ENCODE results near the gene ANTXR1. TPM values are rescaled to one million over a fixed set of nuclear protein-coding genes. Genes with fewer than 3 reads are reported as not detected.

The ANTXR1 gene
- total and polyA plus RNA-seq, 9 of the 15 experiments (the other 6 are each of a cell fraction or from before 2014, with no cell fraction given) = 0.07 to 1.00 (median 0.54) TPM

DNA sequence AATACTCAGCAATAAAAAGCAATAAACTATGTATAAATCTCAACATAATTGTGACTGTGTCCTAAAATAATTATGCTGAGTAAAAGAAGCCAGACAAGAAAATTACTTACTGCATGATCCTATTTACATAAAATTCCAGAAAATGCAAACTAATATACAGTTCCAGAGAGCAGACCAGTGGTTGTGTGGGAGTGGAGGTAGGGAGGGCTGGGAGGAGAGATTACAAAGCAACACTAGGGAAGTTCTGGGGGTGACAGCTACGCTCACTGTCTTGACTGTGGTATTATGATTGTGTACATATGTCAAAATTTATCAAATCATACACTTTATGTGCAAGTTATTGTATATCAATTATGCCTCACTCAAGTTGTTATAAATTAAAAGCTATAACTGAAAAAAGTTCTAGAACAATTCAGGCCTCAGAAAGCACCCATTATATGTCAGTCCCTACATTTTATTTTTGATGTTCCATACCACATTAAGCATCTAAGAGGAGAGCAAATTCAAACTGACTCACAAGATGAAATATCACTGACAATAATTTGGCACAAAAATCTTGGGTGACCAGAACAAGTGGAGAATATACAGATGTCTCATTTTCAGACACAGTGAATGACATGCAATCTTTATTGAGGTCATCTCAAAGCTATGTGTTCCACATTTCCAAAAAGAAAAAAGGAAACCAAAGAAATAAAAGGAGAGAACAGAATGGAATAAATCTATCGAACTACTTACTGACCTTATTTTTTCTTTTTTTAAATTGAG is 85.1 kb downstream of the ANTXR1 start:
- Histone ChIP-seq H3K27me3 (ENCODE audit: control insufficient read depth in 2 of 2, insufficient read depth in 2 of 2, low read length in 2 of 2) (peaks cover 2 to 9% of the 10 kb centered on the region in 2 experiments; a peak in 4 of 5 replicates), H3K27ac (ENCODE audit: extremely low read depth, low read depth, low read length) (no peak overlapping the region), H2AFZ (ENCODE audit: low read depth, low read length) (no peak overlapping the region), H3K4me1 (replicated peaks in 1 of 2; ENCODE audit: control insufficient read depth in 2 of 2, insufficient read depth in 2 of 2, low read length in 2 of 2) (peaks cover 0 to 7% of the 10 kb centered on the region in 2 experiments; a peak in 1 of 5 replicates), H3K4me3 (no peak overlapping the region), H3K79me2 (ENCODE audit: control insufficient read depth, insufficient read depth, low read length) (no peaks in the 10 kb centered on the region), H3K4me2 (ENCODE audit: insufficient read depth, low read length) (no peak overlapping the region), H4K20me1 (replicated peaks; ENCODE audit: control insufficient read depth, insufficient read depth, low read length) (no peaks in the 10 kb centered on the region), H3K9ac (ENCODE audit: insufficient read depth in 1 of 2, low read depth in 2 of 2, low read length in 2 of 2) (no peak overlapping the region), H3K36me3 (ENCODE audit: control insufficient read depth, insufficient read depth, low read length) (no peaks in the 10 kb centered on the region), H3K9me3 (replicated peaks; ENCODE audit: control insufficient read depth, insufficient read depth, low read depth, low read length) (no peaks in the 10 kb centered on the region), H3K9me1 (ENCODE audit: control insufficient read depth, insufficient read depth, low read length) (no peaks in the 10 kb centered on the region)
- ATAC-seq (peak; percentile 47; the same call in 1 of the 3 replicates), FAIRE-seq (peak; percentile 19), DNase-seq (ENCODE audit: extremely low read depth in 1 of 4, low spot score in 3 of 4) (peak in 2 of 4 experiments; percentile 11 to 12)
- no TSS peak for BruUV-seq (replicated peaks)
- intact Hi-C loops (cut with micrococcal nuclease) = no loop called here
- in situ Hi-C loops (cut with MboI) = no loop called here
- WGBS (ENCODE audit: insufficient coverage, low coverage, missing lambda C conversion rate) = 0% methylated on average over 2 of the region's 2 CpGs
- ChIA-PET CTCF (ENCODE audit: low intra/inter-chr PET ratio) (no interaction called here), POLR2A (interaction anchor here (1.3 kb wide), 1 partner anchor 17 kb away, joined by 3 read pairs; no protein-coding TSS in a partner anchor)
- TF ChIP-seq, protein P1, sequence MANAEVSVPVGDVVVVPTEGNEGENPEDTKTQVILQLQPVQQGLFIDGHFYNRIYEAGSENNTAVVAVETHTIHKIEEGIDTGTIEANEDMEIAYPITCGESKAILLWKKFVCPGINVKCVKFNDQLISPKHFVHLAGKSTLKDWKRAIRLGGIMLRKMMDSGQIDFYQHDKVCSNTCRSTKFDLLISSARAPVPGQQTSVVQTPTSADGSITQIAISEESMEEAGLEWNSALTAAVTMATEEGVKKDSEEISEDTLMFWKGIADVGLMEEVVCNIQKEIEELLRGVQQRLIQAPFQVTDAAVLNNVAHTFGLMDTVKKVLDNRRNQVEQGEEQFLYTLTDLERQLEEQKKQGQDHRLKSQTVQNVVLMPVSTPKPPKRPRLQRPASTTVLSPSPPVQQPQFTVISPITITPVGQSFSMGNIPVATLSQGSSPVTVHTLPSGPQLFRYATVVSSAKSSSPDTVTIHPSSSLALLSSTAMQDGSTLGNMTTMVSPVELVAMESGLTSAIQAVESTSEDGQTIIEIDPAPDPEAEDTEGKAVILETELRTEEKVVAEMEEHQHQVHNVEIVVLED (CRISPR knock-in tag; IDR thresholded peaks at IDR 0.05) = no peak
- TF ChIP-seq MCM2 (IDR thresholded peaks at IDR 0.05; ENCODE audit: low read depth) (no peak), ZSCAN32 (CRISPR knock-in tag; IDR thresholded peaks at IDR 0.05) (no peak), MTA2 (IDR thresholded peaks at IDR 0.05; ENCODE audit: low read depth) (0 out of 2 replicates have a peak, but pooled peaks have one; percentile 12), BCOR (IDR thresholded peaks at IDR 0.05) (no peak), PTRF (tag; IDR thresholded peaks at IDR 0.05) (no peak), ZNF699 (CRISPR knock-in tag; IDR thresholded peaks at IDR 0.05; ENCODE audit: insufficient replicate concordance) (no peak), EZH2 (IDR thresholded peaks at IDR 0.05; ENCODE audit: borderline replicate concordance, low read depth, low read length) (no peak), ZNF431 (CRISPR knock-in tag; IDR thresholded peaks at IDR 0.05) (no peak), RNF2 (IDR thresholded peaks at IDR 0.05) (0 out of 2 replicates have a peak, but pooled peaks have one; percentile 2), GATAD2A (IDR thresholded peaks at IDR 0.05) (no peak), SMAD4 (CRISPR knock-in tag; conservative IDR thresholded peaks at IDR 0.05) (no peak)
- TF ChIP-seq, protein P2, sequence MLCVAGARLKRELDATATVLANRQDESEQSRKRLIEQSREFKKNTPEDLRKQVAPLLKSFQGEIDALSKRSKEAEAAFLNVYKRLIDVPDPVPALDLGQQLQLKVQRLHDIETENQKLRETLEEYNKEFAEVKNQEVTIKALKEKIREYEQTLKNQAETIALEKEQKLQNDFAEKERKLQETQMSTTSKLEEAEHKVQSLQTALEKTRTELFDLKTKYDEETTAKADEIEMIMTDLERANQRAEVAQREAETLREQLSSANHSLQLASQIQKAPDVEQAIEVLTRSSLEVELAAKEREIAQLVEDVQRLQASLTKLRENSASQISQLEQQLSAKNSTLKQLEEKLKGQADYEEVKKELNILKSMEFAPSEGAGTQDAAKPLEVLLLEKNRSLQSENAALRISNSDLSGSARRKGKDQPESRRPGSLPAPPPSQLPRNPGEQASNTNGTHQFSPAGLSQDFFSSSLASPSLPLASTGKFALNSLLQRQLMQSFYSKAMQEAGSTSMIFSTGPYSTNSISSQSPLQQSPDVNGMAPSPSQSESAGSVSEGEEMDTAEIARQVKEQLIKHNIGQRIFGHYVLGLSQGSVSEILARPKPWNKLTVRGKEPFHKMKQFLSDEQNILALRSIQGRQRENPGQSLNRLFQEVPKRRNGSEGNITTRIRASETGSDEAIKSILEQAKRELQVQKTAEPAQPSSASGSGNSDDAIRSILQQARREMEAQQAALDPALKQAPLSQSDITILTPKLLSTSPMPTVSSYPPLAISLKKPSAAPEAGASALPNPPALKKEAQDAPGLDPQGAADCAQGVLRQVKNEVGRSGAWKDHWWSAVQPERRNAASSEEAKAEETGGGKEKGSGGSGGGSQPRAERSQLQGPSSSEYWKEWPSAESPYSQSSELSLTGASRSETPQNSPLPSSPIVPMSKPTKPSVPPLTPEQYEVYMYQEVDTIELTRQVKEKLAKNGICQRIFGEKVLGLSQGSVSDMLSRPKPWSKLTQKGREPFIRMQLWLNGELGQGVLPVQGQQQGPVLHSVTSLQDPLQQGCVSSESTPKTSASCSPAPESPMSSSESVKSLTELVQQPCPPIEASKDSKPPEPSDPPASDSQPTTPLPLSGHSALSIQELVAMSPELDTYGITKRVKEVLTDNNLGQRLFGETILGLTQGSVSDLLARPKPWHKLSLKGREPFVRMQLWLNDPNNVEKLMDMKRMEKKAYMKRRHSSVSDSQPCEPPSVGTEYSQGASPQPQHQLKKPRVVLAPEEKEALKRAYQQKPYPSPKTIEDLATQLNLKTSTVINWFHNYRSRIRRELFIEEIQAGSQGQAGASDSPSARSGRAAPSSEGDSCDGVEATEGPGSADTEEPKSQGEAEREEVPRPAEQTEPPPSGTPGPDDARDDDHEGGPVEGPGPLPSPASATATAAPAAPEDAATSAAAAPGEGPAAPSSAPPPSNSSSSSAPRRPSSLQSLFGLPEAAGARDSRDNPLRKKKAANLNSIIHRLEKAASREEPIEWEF (CRISPR knock-in tag; IDR thresholded peaks at IDR 0.05) = no peak
- TF ChIP-seq, protein P3, sequence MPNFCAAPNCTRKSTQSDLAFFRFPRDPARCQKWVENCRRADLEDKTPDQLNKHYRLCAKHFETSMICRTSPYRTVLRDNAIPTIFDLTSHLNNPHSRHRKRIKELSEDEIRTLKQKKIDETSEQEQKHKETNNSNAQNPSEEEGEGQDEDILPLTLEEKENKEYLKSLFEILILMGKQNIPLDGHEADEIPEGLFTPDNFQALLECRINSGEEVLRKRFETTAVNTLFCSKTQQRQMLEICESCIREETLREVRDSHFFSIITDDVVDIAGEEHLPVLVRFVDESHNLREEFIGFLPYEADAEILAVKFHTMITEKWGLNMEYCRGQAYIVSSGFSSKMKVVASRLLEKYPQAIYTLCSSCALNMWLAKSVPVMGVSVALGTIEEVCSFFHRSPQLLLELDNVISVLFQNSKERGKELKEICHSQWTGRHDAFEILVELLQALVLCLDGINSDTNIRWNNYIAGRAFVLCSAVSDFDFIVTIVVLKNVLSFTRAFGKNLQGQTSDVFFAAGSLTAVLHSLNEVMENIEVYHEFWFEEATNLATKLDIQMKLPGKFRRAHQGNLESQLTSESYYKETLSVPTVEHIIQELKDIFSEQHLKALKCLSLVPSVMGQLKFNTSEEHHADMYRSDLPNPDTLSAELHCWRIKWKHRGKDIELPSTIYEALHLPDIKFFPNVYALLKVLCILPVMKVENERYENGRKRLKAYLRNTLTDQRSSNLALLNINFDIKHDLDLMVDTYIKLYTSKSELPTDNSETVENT (CRISPR knock-in tag; IDR thresholded peaks at IDR 0.05) = no peak
